ENCODE data around the gene RETREG3. TPM values are rescaled to one million over a fixed set of nuclear protein-coding genes. Genes with fewer than 3 reads are reported as not detected.

The RETREG3 gene
- total and polyA plus RNA-seq, 2 of the 13 experiments (the other 11 are each of a cell fraction or from before 2014, with no cell fraction given) = 47.0 to 55.8 TPM

GRCh38 chr17:42568341-42569111, 40.6 kb downstream of the RETREG3 start (continued):
- TF ChIP-seq ZBTB4 (CRISPR knock-in tag; IDR thresholded peaks at IDR 0.05; ENCODE audit: borderline replicate concordance) = no peak
- peak; percentile 32; the same call in 1 of the 2 replicates for TF ChIP-seq NRL (CRISPR knock-in tag; IDR thresholded peaks at IDR 0.05; ENCODE audit: borderline replicate concordance)
- no peak for TF ChIP-seq AGO1 (IDR thresholded peaks at IDR 0.05; ENCODE audit: low read depth, low read length, poor library complexity, severe bottlenecking)
- TF ChIP-seq KDM2A (CRISPR knock-in tag; IDR thresholded peaks at IDR 0.05; ENCODE audit: borderline replicate concordance, low read depth) = no peak
- no peak for TF ChIP-seq ATRX (CRISPR knock-in tag; IDR thresholded peaks at IDR 0.05; ENCODE audit: borderline replicate concordance)
- TF ChIP-seq U2AF2 (IDR thresholded peaks at IDR 0.05; ENCODE audit: low read depth, low read length) = no peak
- TF ChIP-seq XRCC5 (optimal IDR thresholded peaks at IDR 0.05; ENCODE audit: low read length) = peak; percentile 20
- no peak for TF ChIP-seq ELF3 (CRISPR knock-in tag; IDR thresholded peaks at IDR 0.05)
- no peak for TF ChIP-seq PRPF4 (IDR thresholded peaks at IDR 0.05; ENCODE audit: low read depth, low read length, poor library complexity, severe bottlenecking)
- TF ChIP-seq, protein P1, sequence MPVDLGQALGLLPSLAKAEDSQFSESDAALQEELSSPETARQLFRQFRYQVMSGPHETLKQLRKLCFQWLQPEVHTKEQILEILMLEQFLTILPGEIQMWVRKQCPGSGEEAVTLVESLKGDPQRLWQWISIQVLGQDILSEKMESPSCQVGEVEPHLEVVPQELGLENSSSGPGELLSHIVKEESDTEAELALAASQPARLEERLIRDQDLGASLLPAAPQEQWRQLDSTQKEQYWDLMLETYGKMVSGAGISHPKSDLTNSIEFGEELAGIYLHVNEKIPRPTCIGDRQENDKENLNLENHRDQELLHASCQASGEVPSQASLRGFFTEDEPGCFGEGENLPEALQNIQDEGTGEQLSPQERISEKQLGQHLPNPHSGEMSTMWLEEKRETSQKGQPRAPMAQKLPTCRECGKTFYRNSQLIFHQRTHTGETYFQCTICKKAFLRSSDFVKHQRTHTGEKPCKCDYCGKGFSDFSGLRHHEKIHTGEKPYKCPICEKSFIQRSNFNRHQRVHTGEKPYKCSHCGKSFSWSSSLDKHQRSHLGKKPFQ (CRISPR knock-in tag; IDR thresholded peaks at IDR 0.05; ENCODE audit: insufficient replicate concordance) = no peak
- no peak for TF ChIP-seq PCBP2 (optimal IDR thresholded peaks at IDR 0.05; ENCODE audit: low read depth, low read length, poor library complexity, severe bottlenecking)
- no peak for TF ChIP-seq ZNF383 (CRISPR knock-in tag; IDR thresholded peaks at IDR 0.05; ENCODE audit: borderline replicate concordance)
- TF ChIP-seq TRIM24 (CRISPR knock-in tag; IDR thresholded peaks at IDR 0.05) = peak; percentile 30; the same call in 1 of the 2 replicates
- TF ChIP-seq SATB2 (CRISPR knock-in tag; IDR thresholded peaks at IDR 0.05) = no peak
- no peak for TF ChIP-seq ZBTB34 (CRISPR knock-in tag; IDR thresholded peaks at IDR 0.05)
- 0 out of 2 replicates have a peak, but pooled peaks have one; percentile 58 for TF ChIP-seq EEA1 (CRISPR knock-in tag; IDR thresholded peaks at IDR 0.05; ENCODE audit: borderline replicate concordance)
- TF ChIP-seq, protein P2, sequence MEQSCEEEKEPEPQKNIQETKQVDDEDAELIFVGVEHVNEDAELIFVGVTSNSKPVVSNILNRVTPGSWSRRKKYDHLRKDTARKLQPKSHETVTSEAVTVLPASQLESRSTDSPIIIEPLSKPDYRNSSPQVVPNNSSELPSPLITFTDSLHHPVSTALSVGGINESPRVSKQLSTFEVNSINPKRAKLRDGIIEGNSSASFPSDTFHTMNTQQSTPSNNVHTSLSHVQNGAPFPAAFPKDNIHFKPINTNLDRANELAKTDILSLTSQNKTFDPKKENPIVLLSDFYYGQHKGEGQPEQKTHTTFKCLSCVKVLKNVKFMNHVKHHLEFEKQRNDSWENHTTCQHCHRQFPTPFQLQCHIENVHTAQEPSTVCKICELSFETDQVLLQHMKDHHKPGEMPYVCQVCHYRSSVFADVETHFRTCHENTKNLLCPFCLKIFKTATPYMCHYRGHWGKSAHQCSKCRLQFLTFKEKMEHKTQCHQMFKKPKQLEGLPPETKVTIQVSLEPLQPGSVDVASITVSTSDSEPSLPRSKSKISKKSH (CRISPR knock-in tag; IDR thresholded peaks at IDR 0.05; ENCODE audit: borderline replicate concordance) = no peak
- no peak for TF ChIP-seq ZNF7 (CRISPR knock-in tag; IDR thresholded peaks at IDR 0.05)
- TF ChIP-seq ZMAT5 (CRISPR knock-in tag; IDR thresholded peaks at IDR 0.05; ENCODE audit: borderline replicate concordance, low read depth) = no peak
- TF ChIP-seq ETV5 (CRISPR knock-in tag; IDR thresholded peaks at IDR 0.05; ENCODE audit: borderline replicate concordance) = no peak

All from HepG2 (cell line).